IPS-15b (cell line): ENCODE measurements around the gene STARD13.
"Not testable (repeated sequence)": the region's sequence is repeated elsewhere in the genome, so short reads cannot be mapped to it uniquely, and the experiment has no call there.

Experiments used
- H3K27me3 ChIP-seq: one replicate; pipeline ENCODE4 v1.6.1; 2013; ENCODE audit warnings: low read length; ENCODE audit not compliant: control insufficient read depth, insufficient read depth
- H3K36me3 ChIP-seq: one replicate; pipeline ENCODE4 v1.6.1; 2013; ENCODE audit warnings: low read length; ENCODE audit not compliant: control insufficient read depth, insufficient read depth
- H3K4me1 ChIP-seq: one replicate; pipeline ENCODE4 v1.6.1; 2013; ENCODE audit warnings: mild to moderate bottlenecking, low read length; ENCODE audit not compliant: control insufficient read depth, insufficient read depth
- H3K4me3 ChIP-seq: one replicate; pipeline ENCODE4 v1.5.1; 2013; ENCODE audit warnings: low read depth, low read length
- H3K9ac ChIP-seq: one replicate; pipeline ENCODE4 v1.6.1; 2013; ENCODE audit warnings: low read depth, mild to moderate bottlenecking, low read length
- H3K9me3 ChIP-seq: one replicate; pipeline ENCODE4 v1.6.1; 2013; ENCODE audit warnings: mild to moderate bottlenecking, low read length; ENCODE audit not compliant: control insufficient read depth, insufficient read depth

The STARD13 gene

GRCh38 chr13:33185853-33186252, 99.7 kb downstream of the STARD13 start:
- Histone ChIP-seq H3K9ac (no peak overlapping the region), H3K4me3 (no peak overlapping the region), H3K4me1 (peaks cover 13% of the 10 kb centered on the region), H3K36me3 (no peaks in the 10 kb centered on the region), H3K27me3 (peaks cover 44% of the 10 kb centered on the region), H3K9me3 (no peaks in the 10 kb centered on the region)

- Histone ChIP-seq H3K27me3 (peaks cover 57% of the 10 kb centered on the region), H3K9ac (no peak overlapping the region), H3K9me3 (no peaks in the 10 kb centered on the region), H3K4me1 (peaks cover 23% of the 10 kb centered on the region), H3K36me3 (no peaks in the 10 kb centered on the region), H3K4me3 (no peak overlapping the region)
Measured at GRCh38 chr13:33184530-33184929, 101.0 kb downstream of the STARD13 start.

GRCh38 chr13:33184112-33184490, 101.5 kb downstream of the STARD13 start:
- no peak overlapping the region for H3K9ac ChIP-seq
- no peak overlapping the region for H3K4me3 ChIP-seq
- peaks cover 62% of the 10 kb centered on the region for H3K27me3 ChIP-seq
- H3K4me1 ChIP-seq = peaks cover 23% of the 10 kb centered on the region
- no peaks in the 10 kb centered on the region for H3K9me3 ChIP-seq
- no peaks in the 10 kb centered on the region for H3K36me3 ChIP-seq

- Histone ChIP-seq H3K36me3 (no peaks in the 10 kb centered on the region), H3K9ac (no peak overlapping the region), H3K4me1 (peaks cover 23% of the 10 kb centered on the region), H3K4me3 (no peak overlapping the region), H3K9me3 (no peaks in the 10 kb centered on the region), H3K27me3 (peaks cover 67% of the 10 kb centered on the region)
Measured at GRCh38 chr13:33183431-33184111, 102.0 kb downstream of the STARD13 start.

GRCh38 chr13:33182729-33183128, 102.8 kb downstream of the STARD13 start:
- Histone ChIP-seq H3K4me3 (no peak overlapping the region), H3K36me3 (no peaks in the 10 kb centered on the region), H3K4me1 (peaks cover 23% of the 10 kb centered on the region), H3K9me3 (no peaks in the 10 kb centered on the region), H3K27me3 (peaks cover 75% of the 10 kb centered on the region), H3K9ac (no peak overlapping the region)

GRCh38 chr13:33181264-33181663, 104.3 kb downstream of the STARD13 start:
- Histone ChIP-seq H3K4me1 (peaks cover 14% of the 10 kb centered on the region), H3K9ac (no peak overlapping the region), H3K36me3 (no peaks in the 10 kb centered on the region), H3K4me3 (no peak overlapping the region), H3K27me3 (peaks cover 90% of the 10 kb centered on the region), H3K9me3 (no peaks in the 10 kb centered on the region)

GRCh38 chr13:33180122-33180804, 105.3 kb downstream of the STARD13 start:
- peaks cover 100% of the 10 kb centered on the region for H3K27me3 ChIP-seq
- no peaks in the 10 kb centered on the region for H3K36me3 ChIP-seq
- no peaks in the 10 kb centered on the region for H3K9me3 ChIP-seq
- H3K9ac ChIP-seq = no peak overlapping the region
- H3K4me3 ChIP-seq = no peak overlapping the region
- H3K4me1 ChIP-seq = peaks cover 12% of the 10 kb centered on the region

GRCh38 chr13:33179463-33179862, 106.1 kb downstream of the STARD13 start:
- Histone ChIP-seq H3K27me3 (peaks cover 99% of the 10 kb centered on the region), H3K4me3 (no peak overlapping the region), H3K36me3 (no peaks in the 10 kb centered on the region), H3K4me1 (peaks cover 12% of the 10 kb centered on the region), H3K9me3 (no peaks in the 10 kb centered on the region), H3K9ac (no peak overlapping the region)

GRCh38 chr13:33178209-33178840, 107.2 kb downstream of the STARD13 start:
- H3K4me1 ChIP-seq = peaks cover 12% of the 10 kb centered on the region
- H3K27me3 ChIP-seq = peaks cover 91% of the 10 kb centered on the region
- no peaks in the 10 kb centered on the region for H3K9me3 ChIP-seq
- H3K4me3 ChIP-seq = peak overlapping the region; percentile 3
- no peaks in the 10 kb centered on the region for H3K36me3 ChIP-seq
- H3K9ac ChIP-seq = no peak overlapping the region

- not testable (repeated sequence) for H3K9me3 ChIP-seq, H3K36me3 ChIP-seq, H3K4me3 ChIP-seq, H3K9ac ChIP-seq
- Histone ChIP-seq H3K27me3 (peaks cover 83% of the 10 kb centered on the region), H3K4me1 (peaks cover 12% of the 10 kb centered on the region)
Measured at GRCh38 chr13:33177340-33178208, 108.0 kb downstream of the STARD13 start.

- no peak overlapping the region for H3K4me3 ChIP-seq
- peaks cover 73% of the 10 kb centered on the region for H3K27me3 ChIP-seq
- no peaks in the 10 kb centered on the region for H3K9me3 ChIP-seq
- peaks cover 12% of the 10 kb centered on the region for H3K4me1 ChIP-seq
- H3K9ac ChIP-seq = no peak overlapping the region
- no peaks in the 10 kb centered on the region for H3K36me3 ChIP-seq
Measured at GRCh38 chr13:33176526-33176925, 109.0 kb downstream of the STARD13 start.
